ENCODE data around the gene SPECC1.
"Not testable (repeated sequence)": the region's sequence is repeated elsewhere in the genome, so short reads cannot be mapped to it uniquely, and the experiment has no call there.

Gene SPECC1

GRCh38 chr17:20314834-20315233, 305.7 kb downstream of the SPECC1 start:
- DNase-seq (ENCODE audit: low spot score), result no peak

DNA sequence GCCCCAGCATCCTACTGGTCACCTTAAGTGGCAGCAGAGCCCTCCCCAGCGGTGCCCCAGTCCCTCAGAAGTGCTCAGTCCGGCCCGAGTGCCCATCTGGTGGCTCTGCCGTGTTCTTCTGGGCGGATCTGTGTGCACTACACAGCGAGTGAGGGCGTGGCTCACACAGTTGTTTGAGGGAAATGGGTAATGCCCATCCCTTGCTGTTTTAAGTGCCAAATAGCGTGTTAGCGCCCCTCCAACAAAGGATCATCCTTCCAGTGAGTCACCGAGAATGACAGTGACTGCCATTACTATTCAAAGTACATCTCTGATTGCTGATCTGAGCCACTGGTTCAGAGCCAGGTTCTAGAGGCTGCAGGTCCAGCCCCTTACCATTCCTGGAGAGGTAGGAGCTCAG, 306.2 kb downstream of the SPECC1 start:
- no peak for DNase-seq (ENCODE audit: low spot score)

- no peak for DNase-seq (ENCODE audit: low spot score)
Observed at GRCh38 chr17:20315821-20316220, 306.7 kb downstream of the SPECC1 start.

DNA sequence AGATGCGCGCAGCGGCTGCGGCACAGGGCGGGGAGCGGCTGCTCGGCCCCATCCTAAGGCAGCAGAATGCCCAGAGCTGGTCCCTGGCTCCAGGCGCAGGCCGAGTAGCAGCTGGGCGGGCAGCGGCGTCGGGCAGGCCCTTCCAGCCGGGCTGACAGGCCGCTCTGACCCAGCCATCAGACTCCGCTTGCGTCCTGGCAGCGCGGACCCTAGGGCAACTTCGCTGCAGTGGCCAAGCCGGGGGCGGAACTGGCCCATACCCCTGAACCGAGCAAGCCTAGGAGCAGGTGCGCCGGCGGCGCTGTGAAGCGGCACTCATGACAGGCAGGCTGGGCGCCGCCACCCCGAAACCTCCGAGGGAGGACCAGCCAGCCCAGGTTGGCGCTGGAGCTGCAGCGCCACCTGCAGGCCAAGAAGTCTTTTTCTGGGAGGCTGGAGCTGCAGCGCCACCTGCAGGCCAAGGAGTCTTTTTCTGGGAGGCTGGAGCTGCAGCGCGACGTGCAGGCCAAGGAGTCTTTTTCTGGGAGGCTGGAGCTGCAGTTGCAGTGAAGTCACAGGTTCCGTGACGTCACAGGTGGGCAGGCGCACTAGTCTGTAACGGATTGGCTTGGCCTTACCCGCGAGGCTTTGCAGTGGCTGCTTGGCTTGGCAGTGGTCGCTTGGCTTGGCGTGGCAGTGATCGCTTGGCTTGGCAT, 311.5 kb downstream of the SPECC1 start:
- DNase-seq (ENCODE audit: low spot score), result peak; percentile 51

DNA sequence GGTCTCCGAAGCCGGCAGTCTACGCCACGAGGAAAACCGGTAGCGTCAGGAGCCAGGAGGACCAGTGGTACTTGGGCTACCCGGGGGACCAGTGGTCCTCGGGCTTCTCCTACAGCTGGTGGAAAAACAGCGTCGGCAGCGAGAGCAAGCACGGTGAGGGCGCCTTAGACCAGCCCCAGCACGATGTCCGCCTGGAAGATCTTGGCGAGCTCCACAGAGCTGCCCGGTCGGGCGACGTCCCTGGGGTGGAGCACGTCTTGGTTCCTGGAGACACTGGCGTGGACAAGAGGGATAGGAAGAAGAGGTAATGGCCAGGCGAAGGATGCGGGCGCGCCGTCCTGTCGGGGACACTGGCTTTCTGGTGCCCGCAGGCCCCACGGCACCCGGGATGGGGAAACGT, 312.2 kb downstream of the SPECC1 start:
- not testable (repeated sequence) for DNase-seq (ENCODE audit: low spot score)

GRCh38 chr17:20327739-20328138, 318.6 kb downstream of the SPECC1 start:
- not testable (repeated sequence) for DNase-seq (ENCODE audit: low spot score)

- DNase-seq (ENCODE audit: low spot score), result not testable (repeated sequence)
Observed at GRCh38 chr17:20351405-20351804, 342.2 kb downstream of the SPECC1 start.

DNA sequence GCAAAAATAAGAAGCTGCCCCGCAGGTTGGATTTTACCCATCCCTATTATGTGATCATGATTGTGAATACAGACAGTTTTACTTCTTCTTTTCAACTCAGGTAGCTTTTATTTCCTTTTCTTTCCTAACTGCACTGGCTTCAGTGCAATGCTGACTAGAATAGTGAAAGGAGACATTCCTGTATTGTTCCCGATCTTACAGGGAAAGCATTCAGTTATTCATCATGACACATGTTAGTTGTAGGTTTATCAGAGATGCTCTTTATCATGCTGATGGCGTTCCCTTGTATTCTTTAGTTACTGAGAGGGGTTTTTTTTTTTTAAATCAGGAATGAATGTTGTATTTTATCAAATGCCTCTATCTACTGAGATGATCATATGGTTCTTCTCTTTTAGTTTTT, 343.4 kb downstream of the SPECC1 start:
- not testable (repeated sequence) for DNase-seq (ENCODE audit: low spot score)

- DNase-seq (ENCODE audit: low spot score), result not testable (repeated sequence)
Observed at GRCh38 chr17:20363846-20364245, 354.7 kb downstream of the SPECC1 start.
